GM19468 (cell line): ENCODE measurements around the gene NFKBIZ.
"Not testable (repeated sequence)": the region's sequence is repeated elsewhere in the genome, so short reads cannot be mapped to it uniquely, and the experiment has no call there.

Experiments used
- ATAC-seq: cut with Tn5 transposase; IDR thresholded peaks from one replicate; pipeline ENCODE4 v1.9.1; 2021; ENCODE audit warnings: mild to moderate bottlenecking, moderate library complexity, moderate number of reproducible peaks; ENCODE audit not compliant: unreplicated experiment; ENCODE audit errors: extremely low read depth

NFKBIZ gene

GRCh38 chr3:101905573-101905972, 56.3 kb downstream of the NFKBIZ start:
- ATAC-seq = not testable (repeated sequence)
